LNCaP clone FGC (cell line): ENCODE results near the gene SOX6.

Experiments
- DNase-seq: peaks from one replicate; pipeline ENCODE4 v3.0.0-alpha.2; 2011; ENCODE audit warnings: low read depth
- H3K4me3 ChIP-seq: 2 replicates; pipeline ENCODE4 v1.5.1; 2011; ENCODE audit warnings: mild to moderate bottlenecking, low read depth, low read length, control low read depth
- CTCF ChIP-seq: IDR thresholded peaks from 2 replicates; pipeline ENCODE4 v1.5.1; 2012; ENCODE audit warnings: mild to moderate bottlenecking; ENCODE audit not compliant: control insufficient read depth, insufficient read depth; ENCODE audit errors: extremely low read depth

SOX6 gene

GRCh38 chr11:15918212-15918611 lies 438.1 kb downstream of the SOX6 start:
- 0 out of 2 replicates have a peak, but pooled peaks have one; percentile 18 for TF ChIP-seq CTCF
- DNase-seq, result peak; percentile 21
- no peak overlapping the region for H3K4me3 ChIP-seq
